ENCODE measurements around the gene CTF1.

The CTF1 gene

DNA sequence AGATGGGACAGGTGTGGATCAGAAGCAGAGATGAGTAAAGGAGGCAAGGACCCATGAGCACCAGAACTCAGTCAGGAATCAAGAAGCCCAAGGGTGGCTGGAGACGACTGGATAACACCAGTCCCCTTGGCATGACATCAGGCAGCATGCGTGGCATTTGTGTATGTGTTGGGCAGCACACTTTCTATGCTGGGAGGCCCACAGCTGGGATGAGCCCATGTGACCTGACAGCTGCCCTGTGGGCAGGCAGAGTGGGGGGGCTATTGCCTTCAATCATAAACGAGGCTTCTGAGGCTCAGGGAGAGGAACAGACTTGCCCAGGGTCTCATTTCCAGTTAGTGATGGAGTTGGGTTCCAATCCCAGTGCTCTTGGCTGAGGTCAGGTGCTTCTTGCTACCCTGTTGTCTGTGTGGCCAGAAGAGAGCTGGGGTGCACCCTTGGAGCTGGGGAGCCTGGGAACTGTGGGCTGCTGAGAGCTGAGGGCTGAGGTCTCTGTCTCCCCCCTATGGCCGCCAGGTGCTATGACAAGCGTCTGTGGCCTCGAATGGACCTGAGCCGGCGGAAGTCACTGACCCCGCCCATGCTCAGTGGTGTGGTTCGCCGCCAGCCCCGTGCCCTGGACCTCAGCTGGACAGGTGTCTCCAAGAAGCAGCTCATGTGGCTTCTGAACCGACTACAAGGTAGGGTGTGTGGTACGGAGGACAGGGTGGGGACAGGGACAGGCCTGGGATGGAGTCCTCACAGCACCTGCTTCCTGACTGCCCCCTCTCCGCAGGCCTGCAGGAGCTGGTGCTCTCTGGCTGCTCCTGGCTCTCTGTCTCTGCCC, 45.4 kb downstream of the CTF1 start:
- FAIRE-seq (no peak), DNase-seq (ENCODE audit: insufficient read length, low spot score) (peak; percentile 74)
- peak; percentile 77 for TF ChIP-seq CTCF (IDR thresholded peaks at IDR 0.05; ENCODE audit: insufficient read depth, missing control alignments)

GRCh38 chr16:30942426-30942806, 46.0 kb downstream of the CTF1 start:
- FAIRE-seq (no peak), DNase-seq (ENCODE audit: insufficient read length, low spot score) (no peak)
- no peak for TF ChIP-seq CTCF (IDR thresholded peaks at IDR 0.05; ENCODE audit: insufficient read depth, missing control alignments)

GRCh38 chr16:30944352-30944751, 47.9 kb downstream of the CTF1 start:
- TF ChIP-seq CTCF (IDR thresholded peaks at IDR 0.05; ENCODE audit: insufficient read depth, missing control alignments) = no peak
- FAIRE-seq = no peak

GRCh38 chr16:30946671-30947540, 50.5 kb downstream of the CTF1 start:
- FAIRE-seq = no peak
- no peak for DNase-seq (ENCODE audit: insufficient read length, low spot score)
- TF ChIP-seq CTCF (IDR thresholded peaks at IDR 0.05; ENCODE audit: insufficient read depth, missing control alignments) = no peak

More at GRCh38 chr16:30944352-30944751, 47.9 kb downstream of the CTF1 start:
- no peak for DNase-seq (ENCODE audit: insufficient read length, low spot score)

DNA sequence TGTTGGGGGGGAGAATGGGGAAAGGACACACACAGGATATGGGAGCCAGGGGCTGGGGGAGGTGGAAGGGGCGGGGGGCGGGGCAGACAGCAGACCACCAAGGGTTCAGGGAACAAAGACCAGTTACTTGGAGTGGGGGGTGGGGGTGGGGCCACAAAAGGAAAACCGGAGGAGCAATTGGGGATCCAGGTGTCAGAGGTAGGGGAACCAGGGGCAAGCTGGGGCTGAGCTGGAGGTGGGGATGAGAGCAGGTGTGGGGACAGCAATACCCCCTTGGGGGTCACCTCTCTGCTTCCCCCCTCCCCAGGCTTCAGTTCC, 51.1 kb downstream of the CTF1 start:
- no peak for FAIRE-seq
- DNase-seq (ENCODE audit: insufficient read length, low spot score) = no peak
- TF ChIP-seq CTCF (IDR thresholded peaks at IDR 0.05; ENCODE audit: insufficient read depth, missing control alignments) = no peak

- TF ChIP-seq CTCF (IDR thresholded peaks at IDR 0.05; ENCODE audit: insufficient read depth, missing control alignments) = no peak
- FAIRE-seq = no peak
- DNase-seq (ENCODE audit: insufficient read length, low spot score) = no peak
Measured at GRCh38 chr16:30947859-30948666, 51.6 kb downstream of the CTF1 start.
